SJSA1 (cell line): ENCODE results near the gene IFIT3. TPM values are rescaled to one million over a fixed set of nuclear protein-coding genes. Genes with fewer than 3 reads are reported as not detected.
"Not testable (repeated sequence)": the region's sequence is repeated elsewhere in the genome, so short reads cannot be mapped to it uniquely, and the experiment has no call there.

Source experiments
- DNase-seq, 2 experiments: peaks; one replicate each; pipeline ENCODE4 v3.0.0-alpha.2; 2015 to 2020; ENCODE audit warnings: low spot score in 2 of 2, low read depth in 1 of 2
- H3K27ac ChIP-seq: fragments of 250-450 bp; sonication (Bioruptor Pico); 2 replicates; pipeline ENCODE4 v1.5.1; 2020; ENCODE audit warnings: mild to moderate bottlenecking, moderate library complexity
- H3K27me3 ChIP-seq: fragments of 250-450 bp; sonication (Bioruptor Pico); replicated peaks from 2 replicates; pipeline ENCODE4 v1.5.1; 2020; ENCODE audit warnings: mild to moderate bottlenecking, moderate library complexity
- H3K36me3 ChIP-seq: fragments of 250-450 bp; sonication (Bioruptor Pico); 2 replicates; pipeline ENCODE4 v1.5.1; 2020; ENCODE audit warnings: mild to moderate bottlenecking
- H3K4me1 ChIP-seq: fragments of 250-450 bp; sonication (Bioruptor Pico); replicated peaks from 2 replicates; pipeline ENCODE4 v1.6.1; 2021; ENCODE audit warnings: mild to moderate bottlenecking
- H3K4me3 ChIP-seq: fragments of 250-450 bp; sonication (Bioruptor Pico); 2 replicates; pipeline ENCODE4 v1.5.1; 2020; ENCODE audit warnings: mild to moderate bottlenecking
- H3K9me3 ChIP-seq: fragments of 250-450 bp; sonication (Bioruptor Pico); replicated peaks from 2 replicates; pipeline ENCODE4 v1.5.1; 2020; ENCODE audit warnings: mild to moderate bottlenecking
- total RNA-seq: library from RNA; depleted of rRNA; stranded (reverse); fragments of >200 nt; shearing (Covaris generic); gene quantifications from 2 replicates; pipeline ENCODE4 v1.2.3, GENCODE V29; 2014; rRNA removed

The IFIT3 gene
- 9.0 and 12.9 TPM in 2 replicates for total RNA-seq

- peak within 1 kb of the TSS; percentile 99 for H3K27ac ChIP-seq
- H3K36me3 ChIP-seq: no peaks in the 10 kb centered on the region
- no peaks in the 10 kb centered on the region for H3K9me3 ChIP-seq
- H3K27me3 ChIP-seq: no peaks in the 10 kb centered on the region
- peak; percentile 83 to 92 for DNase-seq
- peak within 1 kb of the TSS; percentile 43 for H3K4me3 ChIP-seq
- H3K4me1 ChIP-seq: peaks cover 27% of the 10 kb centered on the region
These were observed at the start of gene IFIT3 for GRCh38 chr10:89327803-89328441. TSS of gene IFIT3 (plus strand) at chr10:89327997. CDS start at chr10:89328074, 77 bp downstream.

GRCh38 chr10:89278034-89278535, 49.7 kb upstream of the IFIT3 start:
- no peaks in the 10 kb centered on the region for H3K9me3 ChIP-seq
- peaks cover 31% of the 10 kb centered on the region for H3K4me1 ChIP-seq
- H3K27me3 ChIP-seq: no peaks in the 10 kb centered on the region
- no peaks in the 10 kb centered on the region for H3K36me3 ChIP-seq
- peak overlapping the region; percentile 92 for H3K27ac ChIP-seq
- no peak overlapping the region for H3K4me3 ChIP-seq
- DNase-seq: peak; percentile 84 to 95

GRCh38 chr10:89278900-89279392, 48.9 kb upstream of the IFIT3 start:
- Histone ChIP-seq H3K9me3 (no peaks in the 10 kb centered on the region), H3K4me3 (no peak overlapping the region), H3K4me1 (peaks cover 40% of the 10 kb centered on the region), H3K27me3 (no peaks in the 10 kb centered on the region), H3K27ac (peak overlapping the region; percentile 46), H3K36me3 (no peaks in the 10 kb centered on the region)
- no peak for DNase-seq

GRCh38 chr10:89279421-89279869, 48.4 kb upstream of the IFIT3 start:
- no peaks in the 10 kb centered on the region for H3K36me3 ChIP-seq
- H3K27ac ChIP-seq: peak overlapping the region; percentile 46
- peaks cover 45% of the 10 kb centered on the region for H3K4me1 ChIP-seq
- no peak overlapping the region for H3K4me3 ChIP-seq
- peak in 1 of 2 experiments; percentile 66 for DNase-seq
- H3K9me3 ChIP-seq: no peaks in the 10 kb centered on the region
- no peaks in the 10 kb centered on the region for H3K27me3 ChIP-seq

GRCh38 chr10:89280508-89280907, 47.3 kb upstream of the IFIT3 start:
- Histone ChIP-seq H3K27me3 (no peaks in the 10 kb centered on the region), H3K9me3 (no peaks in the 10 kb centered on the region), H3K27ac (no peak overlapping the region), H3K36me3 (no peaks in the 10 kb centered on the region), H3K4me3 (no peak overlapping the region), H3K4me1 (peaks cover 55% of the 10 kb centered on the region)
- DNase-seq: no peak

GRCh38 chr10:89281606-89282395, 46.0 kb upstream of the IFIT3 start:
- no peak for DNase-seq
- H3K9me3 ChIP-seq: no peaks in the 10 kb centered on the region
- H3K4me3 ChIP-seq: no peak overlapping the region
- H3K27ac ChIP-seq: no peak overlapping the region
- H3K36me3 ChIP-seq: no peaks in the 10 kb centered on the region
- H3K4me1 ChIP-seq: peaks cover 55% of the 10 kb centered on the region
- H3K27me3 ChIP-seq: no peaks in the 10 kb centered on the region

GRCh38 chr10:89283025-89283935, 44.5 kb upstream of the IFIT3 start:
- Histone ChIP-seq H3K27me3 (no peaks in the 10 kb centered on the region), H3K27ac (peak overlapping the region; percentile 63), H3K36me3 (no peaks in the 10 kb centered on the region), H3K9me3 (no peaks in the 10 kb centered on the region), H3K4me1 (peaks cover 47% of the 10 kb centered on the region), H3K4me3 (no peak overlapping the region)
- DNase-seq: peak in 1 of 2 experiments; percentile 56

GRCh38 chr10:89283936-89284475, 43.8 kb upstream of the IFIT3 start:
- H3K4me3 ChIP-seq: no peak overlapping the region
- peak overlapping the region; percentile 63 for H3K27ac ChIP-seq
- peak; percentile 71 to 74 for DNase-seq
- peaks cover 42% of the 10 kb centered on the region for H3K4me1 ChIP-seq
- no peaks in the 10 kb centered on the region for H3K27me3 ChIP-seq
- H3K9me3 ChIP-seq: no peaks in the 10 kb centered on the region
- no peaks in the 10 kb centered on the region for H3K36me3 ChIP-seq

GRCh38 chr10:89284711-89285110, 43.1 kb upstream of the IFIT3 start:
- not testable (repeated sequence) for DNase-seq, H3K27me3 ChIP-seq, H3K4me3 ChIP-seq, H3K9me3 ChIP-seq, H3K27ac ChIP-seq, H3K36me3 ChIP-seq
- H3K4me1 ChIP-seq: peaks cover 35% of the 10 kb centered on the region

- not testable (repeated sequence) for DNase-seq, H3K27me3 ChIP-seq
These were observed 42.5 kb upstream of the IFIT3 start for GRCh38 chr10:89285303-89285702.

GRCh38 chr10:89294721-89295239, 33.0 kb upstream of the IFIT3 start:
- no peak overlapping the region for H3K4me3 ChIP-seq
- H3K27ac ChIP-seq: no peak overlapping the region
- no peaks in the 10 kb centered on the region for H3K9me3 ChIP-seq

More at GRCh38 chr10:89285303-89285702, 42.5 kb upstream of the IFIT3 start:
- H3K36me3 ChIP-seq, H3K27ac ChIP-seq, H3K4me3 ChIP-seq, H3K9me3 ChIP-seq: not testable (repeated sequence)
- H3K4me1 ChIP-seq: peaks cover 32% of the 10 kb centered on the region

GRCh38 chr10:89295597-89295996, 32.2 kb upstream of the IFIT3 start:
- no peak overlapping the region for H3K4me3 ChIP-seq
- no peaks in the 10 kb centered on the region for H3K36me3 ChIP-seq
- H3K27me3 ChIP-seq: no peaks in the 10 kb centered on the region
- no peaks in the 10 kb centered on the region for H3K4me1 ChIP-seq
- no peak overlapping the region for H3K27ac ChIP-seq
- DNase-seq: no peak
- H3K9me3 ChIP-seq: no peaks in the 10 kb centered on the region

More at GRCh38 chr10:89294721-89295239, 33.0 kb upstream of the IFIT3 start:
- Histone ChIP-seq H3K36me3 (no peaks in the 10 kb centered on the region), H3K4me1 (no peaks in the 10 kb centered on the region), H3K27me3 (no peaks in the 10 kb centered on the region)
- DNase-seq: no peak

GRCh38 chr10:89296220-89296648, 31.6 kb upstream of the IFIT3 start:
- Histone ChIP-seq H3K27ac (no peak overlapping the region), H3K9me3 (no peaks in the 10 kb centered on the region), H3K4me3 (no peak overlapping the region), H3K4me1 (peaks cover 3% of the 10 kb centered on the region), H3K36me3 (no peaks in the 10 kb centered on the region), H3K27me3 (no peaks in the 10 kb centered on the region)
- DNase-seq: no peak
